ENCODE measurements around the gene PJVK. TPM values are rescaled to one million over a fixed set of nuclear protein-coding genes. Genes with fewer than 3 reads are reported as not detected.

The PJVK gene
- total and polyA plus RNA-seq, 2 of the 13 experiments (the other 11 are each of a cell fraction or from before 2014, with no cell fraction given), result 1.2 to 2.6 TPM

DNA sequence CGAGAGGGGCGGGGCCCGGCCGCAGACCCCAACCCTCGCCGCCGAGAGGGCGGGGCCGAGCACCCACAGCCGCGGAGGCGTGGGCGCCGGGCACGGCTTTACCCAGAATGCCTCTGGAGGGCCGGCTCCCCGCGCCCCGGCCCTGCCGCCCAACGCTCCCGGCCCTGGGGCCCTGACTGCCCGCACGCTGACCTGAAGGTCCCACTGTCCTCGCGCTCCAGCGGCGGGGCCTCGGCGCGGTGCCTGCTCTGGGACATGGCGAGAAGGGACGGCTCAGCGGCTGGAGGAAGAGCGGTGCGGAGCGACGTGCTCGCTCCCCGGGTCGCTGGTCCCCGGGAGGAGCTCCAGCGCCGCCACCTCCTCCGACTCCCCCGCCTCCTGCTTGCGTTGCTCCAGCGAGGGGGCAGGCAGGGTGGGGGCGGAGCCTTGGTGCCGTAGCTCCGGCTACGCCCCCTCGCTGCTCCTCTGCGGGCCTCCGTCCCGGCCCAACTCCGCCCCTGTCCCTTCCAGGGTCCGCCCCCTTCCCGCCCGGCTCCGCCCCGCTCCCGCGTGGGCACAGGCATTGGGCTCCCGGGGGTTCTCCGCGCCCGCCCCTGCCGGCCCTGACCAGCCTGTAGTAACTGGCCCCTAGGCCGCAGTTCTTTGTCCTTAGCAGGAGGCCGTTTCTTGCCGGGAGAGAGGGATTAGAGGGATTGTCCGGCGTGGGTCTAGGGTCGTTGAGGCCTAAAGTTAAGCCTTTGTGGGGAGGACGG lies at the start of gene PJVK, which contains the start of gene PRKRA (continued):
- TF ChIP-seq, protein P1, sequence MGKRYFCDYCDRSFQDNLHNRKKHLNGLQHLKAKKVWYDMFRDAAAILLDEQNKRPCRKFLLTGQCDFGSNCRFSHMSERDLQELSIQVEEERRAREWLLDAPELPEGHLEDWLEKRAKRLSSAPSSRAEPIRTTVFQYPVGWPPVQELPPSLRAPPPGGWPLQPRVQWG (CRISPR knock-in tag; IDR thresholded peaks at IDR 0.05; ENCODE audit: borderline replicate concordance, low read depth), result no peak
- TF ChIP-seq, protein P2, sequence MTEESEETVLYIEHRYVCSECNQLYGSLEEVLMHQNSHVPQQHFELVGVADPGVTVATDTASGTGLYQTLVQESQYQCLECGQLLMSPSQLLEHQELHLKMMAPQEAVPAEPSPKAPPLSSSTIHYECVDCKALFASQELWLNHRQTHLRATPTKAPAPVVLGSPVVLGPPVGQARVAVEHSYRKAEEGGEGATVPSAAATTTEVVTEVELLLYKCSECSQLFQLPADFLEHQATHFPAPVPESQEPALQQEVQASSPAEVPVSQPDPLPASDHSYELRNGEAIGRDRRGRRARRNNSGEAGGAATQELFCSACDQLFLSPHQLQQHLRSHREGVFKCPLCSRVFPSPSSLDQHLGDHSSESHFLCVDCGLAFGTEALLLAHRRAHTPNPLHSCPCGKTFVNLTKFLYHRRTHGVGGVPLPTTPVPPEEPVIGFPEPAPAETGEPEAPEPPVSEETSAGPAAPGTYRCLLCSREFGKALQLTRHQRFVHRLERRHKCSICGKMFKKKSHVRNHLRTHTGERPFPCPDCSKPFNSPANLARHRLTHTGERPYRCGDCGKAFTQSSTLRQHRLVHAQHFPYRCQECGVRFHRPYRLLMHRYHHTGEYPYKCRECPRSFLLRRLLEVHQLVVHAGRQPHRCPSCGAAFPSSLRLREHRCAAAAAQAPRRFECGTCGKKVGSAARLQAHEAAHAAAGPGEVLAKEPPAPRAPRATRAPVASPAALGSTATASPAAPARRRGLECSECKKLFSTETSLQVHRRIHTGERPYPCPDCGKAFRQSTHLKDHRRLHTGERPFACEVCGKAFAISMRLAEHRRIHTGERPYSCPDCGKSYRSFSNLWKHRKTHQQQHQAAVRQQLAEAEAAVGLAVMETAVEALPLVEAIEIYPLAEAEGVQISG (CRISPR knock-in tag; IDR thresholded peaks at IDR 0.05), result peak; percentile 93
- TF ChIP-seq EED (CRISPR knock-in tag; IDR thresholded peaks at IDR 0.05) (peak; percentile 98), MTA3 (CRISPR knock-in tag; IDR thresholded peaks at IDR 0.05) (0 out of 2 replicates have a peak, but pooled peaks have one; percentile 55), DPF2 (CRISPR knock-in tag; IDR thresholded peaks at IDR 0.05; ENCODE audit: borderline replicate concordance, low read depth) (no peak; the same call in 1 of the 2 replicates), ZSCAN9 (CRISPR knock-in tag; IDR thresholded peaks at IDR 0.05; ENCODE audit: borderline replicate concordance) (peak; percentile 63), DNMT1 (CRISPR knock-in tag; IDR thresholded peaks at IDR 0.05) (peak; percentile 96), MED13 (CRISPR knock-in tag; IDR thresholded peaks at IDR 0.05) (peak; percentile 62), RARA (CRISPR knock-in tag; IDR thresholded peaks at IDR 0.05) (no peak; the same call in 1 of the 2 replicates), FIP1L1 (IDR thresholded peaks at IDR 0.05; ENCODE audit: borderline replicate concordance, insufficient read depth, low read depth, low read length) (0 out of 2 replicates have a peak, but pooled peaks have one; percentile 51), RAD21 (CRISPR knock-in tag; IDR thresholded peaks at IDR 0.05) (peak; percentile 80), JARID2 (CRISPR knock-in tag; IDR thresholded peaks at IDR 0.05; ENCODE audit: insufficient replicate concordance) (peak; percentile 93), ONECUT2 (CRISPR knock-in tag; IDR thresholded peaks at IDR 0.05) (no peak; the same call in none of the 2 replicates), FOSL1 (CRISPR knock-in tag; IDR thresholded peaks at IDR 0.05; ENCODE audit: borderline replicate concordance) (no peak), HOXA5 (CRISPR knock-in tag; IDR thresholded peaks at IDR 0.05) (peak; percentile 84; the same call in 1 of the 2 replicates)
- TF ChIP-seq, protein P3, sequence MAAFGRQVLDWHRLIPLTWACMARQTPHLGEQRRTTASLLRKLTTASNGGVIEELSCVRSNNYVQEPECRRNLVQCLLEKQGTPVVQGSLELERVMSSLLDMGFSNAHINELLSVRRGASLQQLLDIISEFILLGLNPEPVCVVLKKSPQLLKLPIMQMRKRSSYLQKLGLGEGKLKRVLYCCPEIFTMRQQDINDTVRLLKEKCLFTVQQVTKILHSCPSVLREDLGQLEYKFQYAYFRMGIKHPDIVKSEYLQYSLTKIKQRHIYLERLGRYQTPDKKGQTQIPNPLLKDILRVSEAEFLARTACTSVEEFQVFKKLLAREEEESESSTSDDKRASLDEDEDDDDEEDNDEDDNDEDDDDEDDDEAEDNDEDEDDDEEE (CRISPR knock-in tag; IDR thresholded peaks at IDR 0.05), result no peak; the same call in 1 of the 2 replicates
- TF ChIP-seq, protein P4, sequence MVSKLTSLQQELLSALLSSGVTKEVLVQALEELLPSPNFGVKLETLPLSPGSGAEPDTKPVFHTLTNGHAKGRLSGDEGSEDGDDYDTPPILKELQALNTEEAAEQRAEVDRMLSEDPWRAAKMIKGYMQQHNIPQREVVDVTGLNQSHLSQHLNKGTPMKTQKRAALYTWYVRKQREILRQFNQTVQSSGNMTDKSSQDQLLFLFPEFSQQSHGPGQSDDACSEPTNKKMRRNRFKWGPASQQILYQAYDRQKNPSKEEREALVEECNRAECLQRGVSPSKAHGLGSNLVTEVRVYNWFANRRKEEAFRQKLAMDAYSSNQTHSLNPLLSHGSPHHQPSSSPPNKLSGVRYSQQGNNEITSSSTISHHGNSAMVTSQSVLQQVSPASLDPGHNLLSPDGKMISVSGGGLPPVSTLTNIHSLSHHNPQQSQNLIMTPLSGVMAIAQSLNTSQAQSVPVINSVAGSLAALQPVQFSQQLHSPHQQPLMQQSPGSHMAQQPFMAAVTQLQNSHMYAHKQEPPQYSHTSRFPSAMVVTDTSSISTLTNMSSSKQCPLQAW (CRISPR knock-in tag; IDR thresholded peaks at IDR 0.05), result peak; percentile 13; the same call in 1 of the 2 replicates
- TF ChIP-seq, protein P5, sequence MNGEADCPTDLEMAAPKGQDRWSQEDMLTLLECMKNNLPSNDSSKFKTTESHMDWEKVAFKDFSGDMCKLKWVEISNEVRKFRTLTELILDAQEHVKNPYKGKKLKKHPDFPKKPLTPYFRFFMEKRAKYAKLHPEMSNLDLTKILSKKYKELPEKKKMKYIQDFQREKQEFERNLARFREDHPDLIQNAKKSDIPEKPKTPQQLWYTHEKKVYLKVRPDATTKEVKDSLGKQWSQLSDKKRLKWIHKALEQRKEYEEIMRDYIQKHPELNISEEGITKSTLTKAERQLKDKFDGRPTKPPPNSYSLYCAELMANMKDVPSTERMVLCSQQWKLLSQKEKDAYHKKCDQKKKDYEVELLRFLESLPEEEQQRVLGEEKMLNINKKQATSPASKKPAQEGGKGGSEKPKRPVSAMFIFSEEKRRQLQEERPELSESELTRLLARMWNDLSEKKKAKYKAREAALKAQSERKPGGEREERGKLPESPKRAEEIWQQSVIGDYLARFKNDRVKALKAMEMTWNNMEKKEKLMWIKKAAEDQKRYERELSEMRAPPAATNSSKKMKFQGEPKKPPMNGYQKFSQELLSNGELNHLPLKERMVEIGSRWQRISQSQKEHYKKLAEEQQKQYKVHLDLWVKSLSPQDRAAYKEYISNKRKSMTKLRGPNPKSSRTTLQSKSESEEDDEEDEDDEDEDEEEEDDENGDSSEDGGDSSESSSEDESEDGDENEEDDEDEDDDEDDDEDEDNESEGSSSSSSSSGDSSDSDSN (CRISPR knock-in tag; IDR thresholded peaks at IDR 0.05), result peak; percentile 92
- TF ChIP-seq, protein P6, sequence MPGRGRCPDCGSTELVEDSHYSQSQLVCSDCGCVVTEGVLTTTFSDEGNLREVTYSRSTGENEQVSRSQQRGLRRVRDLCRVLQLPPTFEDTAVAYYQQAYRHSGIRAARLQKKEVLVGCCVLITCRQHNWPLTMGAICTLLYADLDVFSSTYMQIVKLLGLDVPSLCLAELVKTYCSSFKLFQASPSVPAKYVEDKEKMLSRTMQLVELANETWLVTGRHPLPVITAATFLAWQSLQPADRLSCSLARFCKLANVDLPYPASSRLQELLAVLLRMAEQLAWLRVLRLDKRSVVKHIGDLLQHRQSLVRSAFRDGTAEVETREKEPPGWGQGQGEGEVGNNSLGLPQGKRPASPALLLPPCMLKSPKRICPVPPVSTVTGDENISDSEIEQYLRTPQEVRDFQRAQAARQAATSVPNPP (CRISPR knock-in tag; IDR thresholded peaks at IDR 0.05), result peak; percentile 78; the same call in 1 of the 2 replicates
